Activated CD4-positive, alpha-beta T cell treated with anti-CD3 and anti-CD28 coated beads, Interleukin-2, Interleukin-4, amounts not matched to agents 100 ng/mL and 50 ng/mL, durations not matched to agents 16 hours and 8 hours (primary cell): ENCODE measurements around the gene RBM19.
A peak's percentile ranks its signal among the peaks of the same experiment; 100 is the strongest.

Source experiments
- DNase-seq: peaks from one replicate; pipeline ENCODE4 v3.0.0-alpha.2; 2020; ENCODE audit warnings: low spot score

The RBM19 gene

GRCh38 chr12:113990250-113991223 is 24.4 kb upstream of the RBM19 start:
- no peak for DNase-seq

DNA sequence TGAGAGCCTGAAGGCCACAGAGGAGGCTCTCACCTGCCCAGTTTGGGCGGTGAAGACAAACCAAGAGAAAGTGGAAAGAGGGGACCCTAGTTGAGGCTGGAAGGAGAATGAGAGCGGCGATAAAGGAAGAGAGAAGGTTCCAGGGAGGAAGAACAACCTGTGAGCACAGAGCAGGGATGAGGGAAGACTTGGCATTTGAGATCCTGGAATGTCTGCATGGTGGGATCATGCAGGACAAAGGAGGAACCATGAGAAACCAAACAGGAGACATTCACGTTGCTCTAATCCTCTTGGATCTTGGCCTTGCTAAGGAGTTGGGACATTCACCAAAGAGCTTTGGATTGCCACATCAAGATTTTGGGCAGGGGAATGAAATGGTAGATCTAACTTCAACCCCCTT is 22.9 kb upstream of the RBM19 start:
- no peak for DNase-seq

- DNase-seq = no peak
These were observed 21.9 kb upstream of the RBM19 start for GRCh38 chr12:113988064-113988451.

DNA sequence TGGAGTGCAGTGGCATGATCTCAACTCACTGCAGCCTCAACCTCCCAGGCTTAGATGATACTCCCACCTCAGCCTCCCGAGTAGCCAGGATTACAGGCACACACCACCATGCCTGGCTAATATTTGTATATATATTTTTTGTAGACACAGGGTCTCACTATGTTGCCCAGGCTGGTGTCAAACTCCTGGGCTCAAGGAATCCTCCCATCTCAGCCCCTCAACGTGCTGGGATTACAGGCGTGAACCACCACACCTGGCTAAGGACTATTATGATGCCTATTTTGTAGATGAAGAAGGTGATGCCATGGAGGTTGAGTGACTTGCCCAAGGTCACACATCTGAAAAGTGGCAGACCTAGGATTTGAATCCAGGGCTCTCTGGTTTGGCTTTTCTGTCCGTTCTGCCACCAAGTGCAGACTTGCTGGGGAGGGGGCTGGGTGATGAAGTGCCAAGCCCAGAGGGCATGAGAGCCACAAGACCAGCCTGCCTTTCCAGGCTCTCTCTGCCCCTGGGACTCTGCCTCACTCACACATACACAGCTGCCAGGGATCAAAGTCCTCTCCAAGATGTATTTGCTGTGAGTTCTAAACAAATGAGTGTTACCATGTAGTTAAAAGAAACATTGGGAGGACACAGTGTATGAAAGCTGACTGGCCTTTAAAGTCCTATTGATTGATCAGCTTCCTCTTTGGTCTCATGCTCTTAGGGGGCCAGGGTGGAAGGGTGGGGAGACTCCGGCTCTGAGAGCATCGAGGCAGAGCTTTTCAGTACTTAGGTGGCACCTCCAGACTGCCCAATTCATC is 21.3 kb upstream of the RBM19 start:
- DNase-seq = no peak

DNA sequence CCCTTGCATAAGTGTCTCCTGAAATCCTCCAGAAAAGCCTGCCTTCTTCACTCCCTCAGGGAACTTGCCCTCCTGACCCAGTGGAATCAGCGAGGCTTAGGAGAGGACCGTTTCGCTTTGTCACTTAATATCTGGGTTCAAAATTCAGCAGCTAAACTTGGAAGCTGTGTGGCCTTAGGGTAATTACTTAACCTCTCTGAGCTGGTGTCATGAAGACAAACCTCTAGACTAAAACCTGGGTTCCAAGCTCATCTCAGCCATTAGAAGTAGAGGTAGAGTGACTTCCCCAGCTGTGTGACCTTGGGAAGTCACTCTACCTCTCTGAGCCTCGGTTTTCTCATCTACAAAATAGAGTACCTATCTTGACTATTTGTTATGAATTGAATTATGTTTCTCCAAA is 18.3 kb upstream of the RBM19 start:
- no peak for DNase-seq

DNA sequence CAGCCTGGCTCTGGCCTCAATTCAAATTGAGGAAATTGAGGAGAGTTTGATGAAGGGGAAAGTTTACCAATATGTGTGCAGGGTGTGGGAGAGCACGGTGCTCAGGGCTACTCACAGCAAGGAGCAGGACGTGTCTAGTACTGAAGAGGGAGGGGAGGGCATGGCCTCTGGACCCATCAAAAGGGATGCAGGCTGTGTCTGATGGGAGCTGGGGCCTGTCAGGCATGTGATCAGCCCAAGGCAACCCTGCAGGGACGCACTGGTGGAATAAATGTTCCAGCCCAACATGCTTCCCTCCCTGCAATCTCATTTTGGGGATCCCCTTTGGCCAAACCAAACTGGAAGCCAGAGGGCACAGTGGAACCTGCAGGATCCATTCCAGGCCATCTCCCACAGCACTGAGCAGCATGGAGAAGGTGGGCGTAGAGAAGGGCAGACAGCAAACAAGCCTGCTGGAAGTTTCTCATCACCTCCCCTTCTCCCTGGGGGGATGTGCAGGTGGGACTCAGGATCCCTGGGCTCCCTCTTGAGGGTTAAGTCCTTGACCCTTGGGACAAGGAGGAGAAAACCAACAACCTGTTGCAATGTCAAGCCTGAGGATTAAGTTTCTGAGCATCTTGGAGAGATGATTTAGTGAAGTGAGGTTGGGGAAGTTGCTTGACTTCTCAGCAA is 17.8 kb upstream of the RBM19 start:
- DNase-seq = no peak

GRCh38 chr12:113983265-113983664 is 17.1 kb upstream of the RBM19 start:
- no peak for DNase-seq

- DNase-seq = no peak
These were observed 15.8 kb upstream of the RBM19 start for GRCh38 chr12:113981876-113982275.

DNA sequence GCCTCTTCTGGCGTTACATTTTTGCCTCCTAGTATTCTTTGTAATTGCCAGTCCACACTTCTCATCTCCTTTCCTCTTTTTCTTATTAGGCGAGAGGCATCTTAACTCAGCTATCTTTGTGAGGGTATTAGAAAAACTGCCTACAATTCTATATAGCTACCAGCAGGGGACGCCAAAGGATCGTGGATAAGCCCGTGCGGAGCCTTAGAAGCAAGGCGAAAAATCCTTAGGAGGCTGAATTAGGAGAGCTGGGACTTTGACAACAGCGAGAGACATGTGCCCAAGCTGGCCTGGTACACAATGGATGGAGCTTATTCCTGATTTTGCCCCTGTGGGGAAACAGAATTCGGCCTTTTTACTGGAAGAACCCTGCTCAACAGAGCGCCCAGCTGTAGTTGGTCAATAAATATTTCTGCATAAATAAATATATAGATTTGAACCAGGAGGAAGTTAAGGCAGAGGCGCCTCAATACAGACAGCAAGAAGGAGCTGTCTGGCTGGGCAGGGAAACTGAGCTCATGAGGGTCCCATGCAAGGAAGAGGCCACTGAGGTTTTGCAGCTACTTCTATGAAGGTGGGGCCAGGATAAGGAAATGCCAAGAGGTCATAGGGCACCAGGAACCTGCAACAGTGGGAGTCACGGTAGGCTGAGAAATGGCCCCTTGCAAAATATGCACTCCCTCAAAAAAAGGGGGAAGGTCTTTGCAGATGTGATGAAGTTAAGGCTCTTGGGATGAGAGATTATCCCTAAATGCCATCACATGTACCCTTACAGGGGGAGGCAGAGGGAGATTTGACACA is 14.6 kb upstream of the RBM19 start:
- DNase-seq = peak; percentile 25

GRCh38 chr12:113980054-113980453 is 13.9 kb upstream of the RBM19 start:
- no peak for DNase-seq

DNA sequence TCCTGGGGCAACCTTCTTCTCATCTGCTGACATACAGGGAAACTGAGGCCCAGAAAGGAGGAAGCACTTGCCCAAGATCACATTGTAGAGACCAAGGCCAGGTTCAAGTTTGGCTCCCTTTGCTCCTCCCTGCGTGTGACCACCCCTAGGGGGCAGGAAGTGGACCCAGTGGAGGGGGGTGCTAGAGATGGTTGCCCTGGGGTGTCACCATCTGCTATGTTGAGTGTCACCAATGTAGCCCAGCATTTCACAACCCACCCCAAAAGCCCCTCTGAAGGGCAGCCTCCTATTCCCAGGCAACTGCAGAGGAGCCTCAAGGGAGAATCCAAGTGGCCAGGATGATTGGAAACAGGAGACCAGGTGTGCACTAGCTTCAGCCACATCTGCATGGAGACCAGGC is 12.0 kb upstream of the RBM19 start:
- DNase-seq = no peak

- no peak for DNase-seq
These were observed 7.9 kb upstream of the RBM19 start for GRCh38 chr12:113974006-113974405.

DNA sequence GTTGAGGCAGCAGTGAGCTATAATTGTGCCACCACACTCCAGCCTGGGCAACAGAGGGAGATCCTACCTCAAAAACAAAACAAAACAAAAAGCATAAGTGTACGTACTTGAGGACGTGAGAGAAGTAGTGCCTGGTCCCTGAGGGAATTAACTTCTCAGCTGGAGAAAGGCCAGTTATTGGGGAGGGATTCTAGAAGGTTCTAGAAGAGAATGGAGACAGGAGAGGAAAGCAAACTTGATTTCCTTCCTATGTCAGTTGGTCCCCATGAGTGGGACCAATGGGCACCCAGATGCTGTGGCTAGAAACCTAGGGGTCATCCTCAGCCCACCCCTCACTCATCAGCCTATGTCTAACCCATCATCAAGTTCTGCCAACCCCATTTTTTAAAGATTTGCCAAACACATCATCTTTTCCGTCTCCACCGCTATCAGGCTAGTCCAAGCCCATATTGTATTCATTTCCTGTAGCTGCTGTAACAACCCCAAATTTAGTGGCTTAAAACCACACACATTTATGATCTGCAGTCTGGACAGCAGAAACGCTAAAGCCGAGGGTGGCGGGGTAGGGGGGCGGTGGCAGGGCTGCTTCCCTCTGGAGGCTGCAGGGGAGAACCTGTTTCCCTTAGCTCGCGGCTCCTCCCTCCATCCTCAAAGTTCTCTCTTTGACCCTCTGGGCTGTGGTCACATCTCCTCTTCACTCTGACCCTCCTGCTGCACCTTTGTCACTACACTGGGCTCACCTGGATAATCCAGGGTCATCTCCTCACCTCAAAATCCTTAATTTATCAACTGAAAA is 7.2 kb upstream of the RBM19 start:
- DNase-seq = no peak

DNA sequence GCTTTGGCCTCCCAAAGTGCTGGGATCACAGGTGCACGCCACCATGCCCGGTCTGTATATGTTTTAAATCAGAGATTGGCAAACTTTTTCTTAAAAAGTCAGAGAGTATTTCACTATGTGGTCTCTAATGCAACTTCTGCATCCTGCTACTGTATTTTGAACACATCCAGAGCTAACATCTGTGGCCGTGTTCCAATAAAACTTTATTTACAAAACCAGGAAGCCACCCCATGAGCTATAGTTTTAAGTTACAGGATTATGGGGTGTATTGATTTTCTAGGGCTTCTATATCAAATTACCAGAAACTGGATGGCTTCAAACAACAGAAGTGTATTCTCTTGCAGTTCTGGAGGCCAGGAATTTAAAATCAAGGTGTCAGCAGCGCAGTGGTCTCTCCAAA is 5.3 kb upstream of the RBM19 start:
- no peak for DNase-seq

GRCh38 chr12:113970211-113970610 is 4.1 kb upstream of the RBM19 start:
- no peak for DNase-seq

DNA sequence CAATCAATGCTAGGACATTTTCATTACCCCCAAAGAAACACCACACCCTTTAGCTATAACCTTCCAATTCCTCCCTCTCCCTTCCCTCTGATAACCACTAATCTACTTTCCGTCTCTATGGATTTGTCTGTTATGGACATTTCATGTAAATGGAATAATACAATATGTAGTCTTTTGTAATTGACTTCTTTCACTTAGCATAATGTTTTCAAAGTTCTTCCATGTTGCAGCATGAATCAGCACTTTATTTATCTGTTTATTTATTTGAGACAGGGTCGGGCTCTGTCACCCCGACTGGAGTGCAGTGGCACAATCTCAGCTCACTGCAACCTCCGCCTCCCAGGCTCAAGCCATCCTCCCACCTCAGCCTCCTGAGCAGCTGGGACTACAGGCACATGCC is 1.2 kb upstream of the RBM19 start:
- DNase-seq = no peak

DNA sequence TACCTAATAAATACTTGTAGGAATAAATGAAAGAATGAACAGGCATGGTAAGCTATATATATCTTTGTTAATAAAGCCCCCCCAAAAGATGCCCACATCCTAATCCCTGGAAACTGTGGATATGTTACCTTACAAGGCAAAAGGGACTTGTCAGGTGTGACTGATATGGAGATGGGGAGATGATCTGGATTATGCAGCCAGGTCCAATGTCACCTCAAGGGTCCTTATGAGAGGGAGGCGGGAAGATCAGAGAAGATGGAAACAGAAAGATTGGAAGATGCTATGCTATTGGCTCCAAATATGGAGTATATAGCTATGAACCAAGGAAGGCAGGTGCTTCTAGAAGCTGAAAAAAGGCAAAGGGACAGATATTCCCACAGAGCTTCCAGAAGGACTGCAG is 3.4 kb downstream of the RBM19 start:
- no peak for DNase-seq

DNA sequence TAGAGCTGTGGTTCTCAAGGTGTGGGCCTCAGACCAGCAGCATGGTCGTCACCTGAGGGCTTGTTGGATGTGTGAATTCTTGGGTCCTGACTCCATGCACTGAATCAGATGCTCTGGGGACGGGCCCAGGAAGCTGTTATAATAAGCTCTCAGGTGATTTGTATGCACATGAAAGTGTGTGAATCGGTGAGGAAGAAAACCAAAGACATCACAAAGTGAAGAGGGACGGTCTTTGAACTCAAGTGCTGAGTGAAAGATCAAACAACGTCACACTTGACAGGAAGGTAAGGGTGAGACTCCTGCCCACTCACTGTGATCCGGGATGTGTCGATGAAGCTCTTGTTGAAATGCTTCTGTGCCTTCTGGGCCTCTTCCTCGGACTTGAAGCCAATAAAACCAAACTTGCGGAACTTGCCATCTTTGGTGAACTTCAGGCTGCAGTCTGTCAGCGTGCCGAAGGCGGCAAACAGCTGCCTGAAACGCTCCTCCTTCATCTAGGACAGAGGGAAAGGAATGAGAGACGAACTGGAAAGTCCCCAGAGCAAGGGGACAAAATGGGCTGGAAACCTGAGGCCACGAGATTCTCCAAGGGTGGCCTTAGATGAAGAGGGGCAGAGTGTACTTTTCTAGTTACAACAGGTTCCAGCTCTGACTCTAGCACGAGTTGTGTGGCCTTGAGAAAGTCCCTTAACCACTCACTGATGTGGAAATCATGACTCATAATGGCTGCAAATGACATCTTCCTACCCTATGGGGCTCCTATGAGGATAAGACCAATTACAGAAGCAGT is 4.0 kb downstream of the RBM19 start:
- peak; percentile 87 for DNase-seq

DNA sequence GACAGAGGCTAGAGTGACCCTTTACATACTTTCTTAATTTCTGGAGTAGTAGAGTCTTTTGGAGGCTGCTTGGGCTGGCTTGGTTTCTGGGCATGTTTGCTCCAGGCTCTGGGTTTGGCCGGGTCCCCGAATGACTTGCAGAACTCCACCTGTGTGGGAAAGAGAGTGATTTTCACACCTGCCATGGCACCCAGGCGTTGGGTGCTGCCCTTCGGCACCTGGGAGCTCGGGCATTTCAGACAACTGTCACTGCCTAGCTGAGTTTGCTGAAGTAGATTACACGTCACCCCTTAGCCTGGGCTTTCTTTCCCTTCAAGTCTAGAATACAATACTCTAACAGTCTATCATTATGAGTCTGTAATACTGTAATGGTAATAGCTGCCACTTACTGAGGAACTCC is 6.1 kb downstream of the RBM19 start:
- DNase-seq = no peak

DNA sequence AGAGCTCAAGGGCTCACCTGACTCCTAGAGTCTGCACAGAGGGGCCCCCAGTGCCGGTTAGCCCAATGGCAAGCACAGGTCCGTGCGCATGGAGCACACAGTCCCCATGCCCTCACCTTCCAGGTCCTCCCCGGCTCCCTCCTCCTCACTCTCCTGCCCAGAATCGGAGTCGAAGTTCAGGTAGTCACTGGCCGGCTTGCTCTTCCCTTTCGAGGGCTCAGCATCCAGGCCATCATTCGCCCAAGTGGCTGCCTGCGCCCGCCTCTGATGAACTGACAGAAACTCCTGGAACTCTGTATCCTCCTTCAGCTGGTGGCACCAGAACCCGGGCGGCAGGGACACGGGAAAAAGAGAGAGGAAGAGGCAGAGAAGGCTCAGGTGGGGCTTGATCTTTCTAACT is 7.0 kb downstream of the RBM19 start:
- no peak for DNase-seq
